Fibroblast of villous mesenchyme (primary cell): ENCODE measurements around the gene EPX. TPM values are rescaled to one million over a fixed set of nuclear protein-coding genes. Genes with fewer than 3 reads are reported as not detected.
A peak's percentile ranks its signal among the peaks of the same experiment; 100 is the strongest.

Source experiments
- DNase-seq: peaks from one replicate; pipeline ENCODE4 v3.0.0-alpha.2; 2010; ENCODE audit warnings: low read depth
- H3K4me3 ChIP-seq: 2 replicates; pipeline ENCODE4 v1.5.1; 2011; ENCODE audit warnings: low read depth, mild to moderate bottlenecking, low read length
- CTCF ChIP-seq: IDR thresholded peaks from 2 replicates; pipeline ENCODE4 v1.5.1; 2012; ENCODE audit warnings: low read depth, mild to moderate bottlenecking, low read length; ENCODE audit not compliant: insufficient read depth
- total RNA-seq: library from RNA; depleted of rRNA; stranded (reverse); fragments of >200 nt; gene quantifications from 2 replicates; pipeline ENCODE4 v1.2.3, GENCODE V29; 2012

EPX gene
- total RNA-seq, 1 donor, result not detected

GRCh38 chr17:58184308-58184985 is 8.1 kb upstream of the EPX start:
- no peak overlapping the region for H3K4me3 ChIP-seq
- peak; percentile 6 for DNase-seq
- TF ChIP-seq CTCF, result no peak

DNA sequence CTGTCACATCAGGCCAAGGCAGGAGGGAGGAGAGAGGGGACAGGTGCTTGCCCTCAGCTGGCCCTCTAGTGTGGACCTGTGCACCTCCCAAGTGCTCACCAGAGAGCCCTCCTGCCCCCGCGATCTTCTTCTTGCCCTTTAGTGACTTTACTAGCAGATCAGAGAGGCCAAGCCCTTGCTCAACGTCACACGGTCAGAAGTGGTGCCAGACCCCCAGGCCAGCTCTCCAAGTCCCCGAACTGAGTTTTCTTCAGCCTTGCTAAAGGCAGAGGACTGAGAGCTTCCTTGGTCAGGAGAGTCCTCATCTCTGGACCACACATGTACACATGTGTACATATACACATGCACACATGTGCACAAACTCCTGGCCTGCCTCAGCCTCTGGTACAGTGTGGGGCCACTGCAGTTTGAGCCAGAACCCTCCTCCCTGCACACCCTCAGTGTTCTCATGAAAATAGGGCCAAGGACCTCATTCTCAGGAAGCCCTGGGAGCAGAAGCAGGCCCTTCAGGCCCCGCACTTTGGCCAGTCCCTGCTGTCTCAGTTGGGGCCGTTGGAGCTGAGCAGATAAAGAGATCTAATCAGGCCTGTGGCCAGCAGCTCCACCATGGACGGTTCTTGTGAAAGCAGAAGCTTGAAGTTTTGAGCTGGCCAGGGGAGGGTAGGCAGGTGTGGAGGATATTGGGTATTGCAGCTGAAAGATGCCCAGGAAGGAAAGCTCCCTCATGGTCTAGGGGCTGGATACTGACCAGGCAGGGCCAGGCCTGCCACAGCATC is 7.4 kb upstream of the EPX start:
- no peak for TF ChIP-seq CTCF
- DNase-seq, result no peak

GRCh38 chr17:58186591-58186990 is 5.9 kb upstream of the EPX start:
- no peak for DNase-seq
- TF ChIP-seq CTCF, result no peak

More for the DNA sequence above, 7.4 kb upstream of the EPX start:
- no peak overlapping the region for H3K4me3 ChIP-seq

DNA sequence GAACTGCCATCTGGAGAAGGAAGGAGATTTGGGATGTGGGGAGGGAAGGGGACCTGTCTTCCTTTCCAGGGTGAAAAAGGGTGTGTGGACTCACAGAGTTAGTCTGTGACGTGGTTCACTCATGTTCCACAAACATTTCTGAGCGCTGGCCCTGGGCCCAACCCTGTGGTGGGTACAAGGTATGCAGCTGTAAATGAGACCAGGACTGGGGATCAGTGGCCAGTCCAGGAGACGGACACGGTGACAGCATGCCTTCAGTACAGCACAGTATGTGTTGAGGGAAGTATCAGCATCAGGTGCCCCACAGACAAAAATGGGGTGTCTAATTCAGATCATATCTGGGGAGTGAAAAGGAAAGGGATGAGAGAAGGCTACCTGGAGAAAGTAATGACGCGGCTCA is 5.5 kb upstream of the EPX start:
- DNase-seq, result no peak
- no peak for TF ChIP-seq CTCF
- no peak overlapping the region for H3K4me3 ChIP-seq

More at GRCh38 chr17:58186591-58186990, 5.9 kb upstream of the EPX start:
- no peak overlapping the region for H3K4me3 ChIP-seq

GRCh38 chr17:58187675-58188074 is 4.9 kb upstream of the EPX start:
- TF ChIP-seq CTCF, result no peak
- DNase-seq, result no peak
- H3K4me3 ChIP-seq, result no peak overlapping the region

GRCh38 chr17:58189436-58190146 is 2.9 kb upstream of the EPX start:
- peak; percentile 54 for DNase-seq
- H3K4me3 ChIP-seq, result no peak overlapping the region
- no peak for TF ChIP-seq CTCF
